COR-L47 (cell line): ENCODE results near the gene BCL6.

Source experiments
- DNase-seq: peaks from one replicate; lab custom pipeline; 2025; lab: John Stamatoyannopoulos, UW

Gene BCL6

GRCh38 chr3:187745201-187746058 is at the start of gene BCL6:
BCL6 (minus strand) TSS chr3:187745468; CDS start chr3:187733693, 11,775 bp downstream.
- peak; percentile 57 for DNase-seq

- DNase-seq: no peak
These were observed 49.5 kb upstream of the BCL6 start for GRCh38 chr3:187794731-187795130.

- DNase-seq: no peak
These were observed 48.4 kb upstream of the BCL6 start for GRCh38 chr3:187793618-187794017.

GRCh38 chr3:187792521-187792920 is 47.3 kb upstream of the BCL6 start:
- no peak for DNase-seq

- no peak for DNase-seq
These were observed 44.6 kb upstream of the BCL6 start for GRCh38 chr3:187789872-187790271.

- no peak for DNase-seq
These were observed 44.0 kb upstream of the BCL6 start for GRCh38 chr3:187788984-187789857.

- no peak for DNase-seq
These were observed 37.8 kb upstream of the BCL6 start for GRCh38 chr3:187783098-187783497.

- DNase-seq: no peak
These were observed 36.7 kb upstream of the BCL6 start for GRCh38 chr3:187782006-187782405.

- no peak for DNase-seq
These were observed 35.7 kb upstream of the BCL6 start for GRCh38 chr3:187781001-187781400.

- DNase-seq: no peak
These were observed 33.5 kb upstream of the BCL6 start for GRCh38 chr3:187778726-187779125.

- no peak for DNase-seq
These were observed 32.2 kb upstream of the BCL6 start for GRCh38 chr3:187777331-187777941.

GRCh38 chr3:187775549-187775948 is 30.3 kb upstream of the BCL6 start:
- no peak for DNase-seq

GRCh38 chr3:187774185-187774789 is 29.0 kb upstream of the BCL6 start:
- no peak for DNase-seq

GRCh38 chr3:187773233-187774184 is 28.2 kb upstream of the BCL6 start:
- no peak for DNase-seq

GRCh38 chr3:187770224-187770623 is 25.0 kb upstream of the BCL6 start:
- DNase-seq: no peak

- no peak for DNase-seq
These were observed 24.5 kb upstream of the BCL6 start for GRCh38 chr3:187769771-187770170.

- no peak for DNase-seq
These were observed 22.2 kb upstream of the BCL6 start for GRCh38 chr3:187767266-187768012.

GRCh38 chr3:187765342-187765741 is 20.1 kb upstream of the BCL6 start:
- no peak for DNase-seq

GRCh38 chr3:187763850-187764648 is 18.8 kb upstream of the BCL6 start:
- DNase-seq: no peak
